GM21526 (cell line): ENCODE data around the gene ADAMTSL2.
"Not testable (repeated sequence)": the region's sequence is repeated elsewhere in the genome, so short reads cannot be mapped to it uniquely, and the experiment has no call there.

Source experiments
- ATAC-seq: cut with Tn5 transposase; IDR thresholded peaks from one replicate; pipeline ENCODE4 v1.9.1; 2021; ENCODE audit warnings: moderate library complexity; ENCODE audit not compliant: unreplicated experiment, low FRiP score

Gene ADAMTSL2

GRCh38 chr9:133553973-133554713 is 19.6 kb downstream of the ADAMTSL2 start:
- no peak for ATAC-seq

GRCh38 chr9:133554729-133555128 is 20.2 kb downstream of the ADAMTSL2 start:
- no peak for ATAC-seq

GRCh38 chr9:133556354-133556753 is 21.9 kb downstream of the ADAMTSL2 start:
- no peak for ATAC-seq

- no peak for ATAC-seq
Measured at GRCh38 chr9:133557581-133557980, 23.1 kb downstream of the ADAMTSL2 start.

GRCh38 chr9:133558191-133559126 is 24.0 kb downstream of the ADAMTSL2 start:
- ATAC-seq: no peak

- no peak for ATAC-seq
Measured at GRCh38 chr9:133560311-133560710, 25.8 kb downstream of the ADAMTSL2 start.

GRCh38 chr9:133560944-133561343 is 26.4 kb downstream of the ADAMTSL2 start:
- ATAC-seq: no peak

GRCh38 chr9:133561976-133562554 is 27.6 kb downstream of the ADAMTSL2 start:
- no peak for ATAC-seq

GRCh38 chr9:133562611-133563290 is 28.2 kb downstream of the ADAMTSL2 start:
- no peak for ATAC-seq

- no peak for ATAC-seq
Measured at GRCh38 chr9:133563291-133563796, 28.8 kb downstream of the ADAMTSL2 start.

GRCh38 chr9:133563814-133564213 is 29.3 kb downstream of the ADAMTSL2 start:
- ATAC-seq: not testable (repeated sequence)

- ATAC-seq: no peak
Measured at GRCh38 chr9:133564451-133565116, 30.1 kb downstream of the ADAMTSL2 start.

- ATAC-seq: no peak
Measured at GRCh38 chr9:133566382-133566781, 31.9 kb downstream of the ADAMTSL2 start.

- no peak for ATAC-seq
Measured at GRCh38 chr9:133566817-133567216, 32.3 kb downstream of the ADAMTSL2 start.

GRCh38 chr9:133568186-133568585 is 33.7 kb downstream of the ADAMTSL2 start:
- ATAC-seq: no peak

- ATAC-seq: no peak
Measured at GRCh38 chr9:133569121-133569785, 34.7 kb downstream of the ADAMTSL2 start.

- ATAC-seq: no peak
Measured at GRCh38 chr9:133569891-133570690, 35.6 kb downstream of the ADAMTSL2 start.

- ATAC-seq: no peak
Measured at GRCh38 chr9:133570691-133571080, 36.2 kb downstream of the ADAMTSL2 start.
